B cell (primary cell): ENCODE data around the gene NPHP4. TPM values are rescaled to one million over a fixed set of nuclear protein-coding genes. Genes with fewer than 3 reads are reported as not detected.

Experiments
- ATAC-seq: fragments of 200-7000 bp; cut with Tn5 transposase; one replicate; pipeline ENCODE4 v1.10.0; 2021; ENCODE audit warnings: low read depth, mild to moderate bottlenecking, moderate number of reproducible peaks, moderate library complexity
- CTCF ChIA-PET: fragments of 350-600 bp; sonication (Branson Sonifier 250); formaldehyde crosslinking; loops from one replicate; lab custom pipeline; 2021; ENCODE audit warnings: antibody characterized with exemption, inconsistent platforms; lab: Charles Lee
- POLR2A ChIA-PET: fragments of 350-600 bp; sonication (Branson Sonifier 250); formaldehyde crosslinking; loops from one replicate; lab custom pipeline; 2021; ENCODE audit warnings: antibody characterized with exemption; lab: Charles Lee
- DNase-seq: peaks from one replicate; pipeline ENCODE4 v3.0.0; 2013
- H2AFZ ChIP-seq: 2 replicates; pipeline ENCODE4 v1.6.1; 2012; ENCODE audit warnings: mild to moderate bottlenecking, low read depth, low read length; ENCODE audit not compliant: insufficient read depth, poor library complexity, severe bottlenecking
- H3K27ac ChIP-seq, 2 donors: 1 replicate in 1 of 2; 2 replicates in 1 of 2; pipeline ENCODE4 v1.5.1; 2012 to 2013; ENCODE audit warnings: low read length in 2 of 2, mild to moderate bottlenecking in 2 of 2, moderate library complexity in 1 of 2
- H3K27me3 ChIP-seq, 4 experiments: fragments of 200-600 bp in 1 of 4; sonication (generic) in 1 of 4; replicated peaks in 1 of 4; 1 replicate in 2 of 4; 2 replicates in 2 of 4; pipeline versions ENCODE4 v1.6.1 to v1.7.0; 2013 to 2016; ENCODE audit warnings: low read length in 3 of 4, mild to moderate bottlenecking in 2 of 4, mixed read lengths in 1 of 4, moderate library complexity in 1 of 4; ENCODE audit not compliant: insufficient read depth in 4 of 4, control insufficient read depth in 3 of 4; ENCODE audit errors: control extremely low read depth in 1 of 4
- H3K36me3 ChIP-seq, 2 experiments: replicated peaks in 1 of 2; 1 replicate in 1 of 2; 2 replicates in 1 of 2; pipeline versions ENCODE4 v1.6.1 to v1.7.1; 2013; ENCODE audit warnings: low read length in 1 of 2; ENCODE audit not compliant: insufficient read depth in 2 of 2, control insufficient read depth in 1 of 2; ENCODE audit errors: control extremely low read depth in 1 of 2, extremely low read depth in 1 of 2
- H3K4me1 ChIP-seq, 2 donors: fragments of 200-600 bp in 1 of 2; sonication (generic) in 1 of 2; 1 replicate in 1 of 2; 2 replicates in 1 of 2; pipeline versions ENCODE4 v1.5.1 to v1.6.1; 2013 to 2017; ENCODE audit warnings: low read length in 2 of 2; ENCODE audit not compliant: control insufficient read depth in 2 of 2, insufficient read depth in 2 of 2
- H3K4me2 ChIP-seq: replicated peaks from 2 replicates; pipeline ENCODE3; 2012; ENCODE audit warnings: mild to moderate bottlenecking, low read depth, low read length; ENCODE audit not compliant: poor library complexity, severe bottlenecking
- H3K4me3 ChIP-seq, 5 experiments: fragments of 200-600 bp in 1 of 5; sonication (generic) in 1 of 5; 1 replicate in 3 of 5; 2 replicates in 2 of 5; pipeline versions ENCODE4 v1.5.1 to v1.7.0; 2011 to 2016; ENCODE audit warnings: low read length in 4 of 5, mild to moderate bottlenecking in 4 of 5, low read depth in 2 of 5, control low read depth in 1 of 5, moderate library complexity in 1 of 5; ENCODE audit not compliant: insufficient read depth in 1 of 5; ENCODE audit errors: control extremely low read depth in 1 of 5, extremely low read depth in 1 of 5
- H3K79me2 ChIP-seq: fragments of 200-600 bp; sonication (generic); one replicate; pipeline ENCODE4 v1.6.0; 2016; ENCODE audit warnings: low read length; ENCODE audit not compliant: control insufficient read depth, insufficient read depth
- H3K9ac ChIP-seq: fragments of 200-600 bp; sonication (generic); 2 replicates; pipeline ENCODE4 v1.6.1; 2017; ENCODE audit warnings: mild to moderate bottlenecking, low read length, moderate library complexity
- H3K9me3 ChIP-seq, 3 donors: one replicate each; pipeline versions ENCODE4 v1.6.1 to v1.7.1; 2013; ENCODE audit warnings: low read length in 2 of 3; ENCODE audit not compliant: control insufficient read depth in 2 of 3, insufficient read depth in 1 of 3; ENCODE audit errors: control extremely low read depth in 1 of 3
- H4K20me1 ChIP-seq: 2 replicates; pipeline ENCODE4 v1.6.0; 2012; ENCODE audit warnings: mild to moderate bottlenecking, low read length; ENCODE audit not compliant: insufficient read depth, control insufficient read depth, poor library complexity, severe bottlenecking
- H3K27ac Mint-ChIP-seq: one replicate; pipeline ENCODE4 v1.8.0; 2021; ENCODE audit warnings: mixed read lengths
- H3K27me3 Mint-ChIP-seq: one replicate; pipeline ENCODE4 v1.8.0; 2021; ENCODE audit warnings: mixed read lengths
- H3K4me1 Mint-ChIP-seq: one replicate; pipeline ENCODE4 v1.8.0; 2021; ENCODE audit warnings: mixed read lengths
- H3K4me3 Mint-ChIP-seq: one replicate; pipeline ENCODE4 v1.8.0; 2021; ENCODE audit warnings: mixed read lengths
- H3K9me3 Mint-ChIP-seq: one replicate; pipeline ENCODE4 v1.8.0; 2022; ENCODE audit warnings: mixed read lengths; ENCODE audit not compliant: insufficient read depth
- EZH2 ChIP-seq: IDR thresholded peaks from 2 replicates; pipeline ENCODE4 v1.6.1; 2012; ENCODE audit warnings: borderline replicate concordance, low read depth, mild to moderate bottlenecking, moderate library complexity, low read length; ENCODE audit not compliant: insufficient read depth, poor library complexity, severe bottlenecking
- WGBS: methylation state at CpG from one replicate; pipeline ENCODE4 v1.1.5; 2013; ENCODE audit warnings: missing lambda C conversion rate; ENCODE audit not compliant: insufficient coverage; 5-methylcytosine and 5-hydroxymethylcytosine counted together
- intact Hi-C: fragments of 100-400 bp; cut with micrococcal nuclease; formaldehyde crosslinking; loops from one replicate; pipeline ENCODE4 v1.10.0; 2022
- polyA plus RNA-seq: library from polyadenylated mRNA; depleted of rRNA; stranded (reverse); fragments of >200 nt; gene quantifications from 2 replicates; pipeline ENCODE4 v1.2.3, GENCODE V29; 2012
- total RNA-seq, 2 donors: library from RNA; stranded (reverse); fragments of 120-200 nt in 1 of 2; gene quantifications; 1 replicate in 1 of 2; 2 replicates in 1 of 2; pipeline versions ENCODE4 v1.2.3 to v1.2.4, GENCODE V29; 2013 to 2022
- TF ChIP-seq, protein P1 (sequence below): fragments of 200-600 bp; IDR thresholded peaks from one replicate; pipeline ENCODE4 v1.8.0; 2022; ENCODE audit warnings: antibody characterized with exemption, mild to moderate bottlenecking

NPHP4 gene
- total and polyA plus RNA-seq, 2 donors (not counting 1 experiment from before 2014, with no cell fraction given), result 6.5 to 14.8 TPM

- Histone ChIP-seq H3K79me2 (no peaks in the 10 kb centered on the region), H2AFZ (no peak overlapping the region), H3K4me3 (no peak overlapping the region), H3K27ac (no peak overlapping the region), H4K20me1 (no peaks in the 10 kb centered on the region), H3K36me3 (no peaks in the 10 kb centered on the region), H3K27me3 (no peaks in the 10 kb centered on the region), H3K4me2 (no peak overlapping the region), H3K9me3 (peaks cover 0 to 4% (median 0%) of the 10 kb centered on the region in 3 donors), H3K4me1 (no peaks in the 10 kb centered on the region), H3K9ac (no peak overlapping the region)
- peaks cover 1% of the 10 kb centered on the region for H3K9me3 Mint-ChIP-seq
- ChIA-PET POLR2A (no interaction called here), CTCF (no interaction called here)
- TF ChIP-seq EZH2, result no peak
- TF ChIP-seq, protein P1, sequence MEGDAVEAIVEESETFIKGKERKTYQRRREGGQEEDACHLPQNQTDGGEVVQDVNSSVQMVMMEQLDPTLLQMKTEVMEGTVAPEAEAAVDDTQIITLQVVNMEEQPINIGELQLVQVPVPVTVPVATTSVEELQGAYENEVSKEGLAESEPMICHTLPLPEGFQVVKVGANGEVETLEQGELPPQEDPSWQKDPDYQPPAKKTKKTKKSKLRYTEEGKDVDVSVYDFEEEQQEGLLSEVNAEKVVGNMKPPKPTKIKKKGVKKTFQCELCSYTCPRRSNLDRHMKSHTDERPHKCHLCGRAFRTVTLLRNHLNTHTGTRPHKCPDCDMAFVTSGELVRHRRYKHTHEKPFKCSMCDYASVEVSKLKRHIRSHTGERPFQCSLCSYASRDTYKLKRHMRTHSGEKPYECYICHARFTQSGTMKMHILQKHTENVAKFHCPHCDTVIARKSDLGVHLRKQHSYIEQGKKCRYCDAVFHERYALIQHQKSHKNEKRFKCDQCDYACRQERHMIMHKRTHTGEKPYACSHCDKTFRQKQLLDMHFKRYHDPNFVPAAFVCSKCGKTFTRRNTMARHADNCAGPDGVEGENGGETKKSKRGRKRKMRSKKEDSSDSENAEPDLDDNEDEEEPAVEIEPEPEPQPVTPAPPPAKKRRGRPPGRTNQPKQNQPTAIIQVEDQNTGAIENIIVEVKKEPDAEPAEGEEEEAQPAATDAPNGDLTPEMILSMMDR, result no peak
- WGBS, result 85% methylated on average over 29 of the region's 32 CpGs
- ATAC-seq (no peak), DNase-seq (no peak)
- peaks cover 6% of the 10 kb centered on the region for H3K27me3 Mint-ChIP-seq
- no peak overlapping the region for H3K27ac Mint-ChIP-seq
- no peaks in the 10 kb centered on the region for H3K4me1 Mint-ChIP-seq
- no peak overlapping the region for H3K4me3 Mint-ChIP-seq
- intact Hi-C loops, result no loop called here
Measured at GRCh38 chr1:5834477-5835178, 157.6 kb downstream of the NPHP4 start.

DNA sequence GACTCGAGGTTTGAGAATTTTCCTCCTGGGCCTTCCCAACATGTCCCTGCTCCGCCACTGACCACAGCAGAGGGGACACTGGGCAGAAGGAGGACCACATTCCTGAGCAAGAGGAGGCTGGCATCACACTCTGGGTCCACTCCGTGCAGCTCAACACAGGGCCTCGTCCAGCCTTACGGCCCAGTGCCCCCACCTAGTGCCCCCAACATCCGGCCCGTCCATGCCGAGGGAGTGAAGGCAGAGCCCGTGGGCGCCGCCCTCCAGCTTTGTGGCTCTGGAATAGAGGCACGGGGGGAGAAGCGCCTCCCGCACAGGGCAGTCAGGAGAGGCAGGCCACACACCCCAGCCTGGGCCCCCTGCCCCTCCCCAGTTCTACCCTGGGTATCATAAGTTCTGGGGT lies 158.3 kb downstream of the NPHP4 start:
- H3K27ac ChIP-seq, result no peak overlapping the region
- no peaks in the 10 kb centered on the region for H3K79me2 ChIP-seq
- WGBS, result 89% methylated on average over 8 of the region's 14 CpGs
- H2AFZ ChIP-seq, result no peak overlapping the region
- H3K27ac Mint-ChIP-seq, result no peak overlapping the region
- ChIA-PET CTCF (no interaction called here), POLR2A (no interaction called here)
- H3K4me1 ChIP-seq, result no peaks in the 10 kb centered on the region
- H3K9me3 ChIP-seq, result peaks cover 0 to 4% (median 0%) of the 10 kb centered on the region in 3 donors
- H3K27me3 Mint-ChIP-seq, result peaks cover 6% of the 10 kb centered on the region
- H3K4me3 ChIP-seq, result no peak overlapping the region
- H3K9ac ChIP-seq, result no peak overlapping the region
- no peak overlapping the region for H3K4me3 Mint-ChIP-seq
- H3K4me2 ChIP-seq, result no peak overlapping the region
- intact Hi-C loops, result no loop called here
- no peaks in the 10 kb centered on the region for H3K27me3 ChIP-seq
- no peaks in the 10 kb centered on the region for H3K36me3 ChIP-seq
- no peak for DNase-seq
- no peak for TF ChIP-seq EZH2
- TF ChIP-seq, protein P1, result no peak
- ATAC-seq, result no peak
- H3K9me3 Mint-ChIP-seq, result peaks cover 6% of the 10 kb centered on the region
- H3K4me1 Mint-ChIP-seq, result no peaks in the 10 kb centered on the region
- H4K20me1 ChIP-seq, result no peaks in the 10 kb centered on the region
